Naive thymus-derived CD4-positive, alpha-beta T cell (primary cell): ENCODE data around the gene ACSS1. TPM values are rescaled to one million over a fixed set of nuclear protein-coding genes. Genes with fewer than 3 reads are reported as not detected.

Source experiments
- ATAC-seq: fragments of 150-1000 bp; cut with Tn5 transposase; 2 replicates; pipeline ENCODE4 v1.10.0; 2021; ENCODE audit warnings: mild to moderate bottlenecking, moderate library complexity
- CTCF ChIA-PET: fragments of 350-600 bp; sonication (Branson Sonifier 250); formaldehyde crosslinking; loops from one replicate; lab custom pipeline; 2021; ENCODE audit warnings: antibody characterized with exemption; lab: Charles Lee
- POLR2A ChIA-PET: fragments of 350-600 bp; sonication (Branson Sonifier 250); formaldehyde crosslinking; loops from one replicate; lab custom pipeline; 2021; ENCODE audit warnings: antibody characterized with exemption, inconsistent platforms; lab: Charles Lee
- DNase-seq, 9 donors: peaks; one replicate each; pipeline versions ENCODE4 v3.0.0 to v3.0.0-alpha.2; 2020 to 2022; ENCODE audit warnings: mixed read lengths in 1 of 9
- H3K27ac ChIP-seq: one replicate; pipeline ENCODE4 v1.7.0; 2013; ENCODE audit warnings: mild to moderate bottlenecking, low read depth, low read length, moderate library complexity
- H3K27me3 ChIP-seq, 2 donors: one replicate each; pipeline ENCODE4 v1.7.0; 2013; ENCODE audit warnings: low read length in 2 of 2, mild to moderate bottlenecking in 2 of 2, moderate library complexity in 2 of 2; ENCODE audit not compliant: control insufficient read depth in 2 of 2, insufficient read depth in 2 of 2
- H3K36me3 ChIP-seq, 3 experiments: 1 replicate in 2 of 3; 2 replicates in 1 of 3; pipeline ENCODE4 v1.7.0; 2013; ENCODE audit warnings: low read length in 3 of 3, mild to moderate bottlenecking in 3 of 3, moderate library complexity in 1 of 3; ENCODE audit not compliant: insufficient read depth in 3 of 3, control insufficient read depth in 2 of 3
- H3K4me1 ChIP-seq, 2 donors: one replicate each; pipeline ENCODE4 v1.7.0; 2013; ENCODE audit warnings: low read length in 2 of 2, mild to moderate bottlenecking in 2 of 2, moderate library complexity in 1 of 2; ENCODE audit not compliant: control insufficient read depth in 2 of 2, insufficient read depth in 2 of 2
- H3K4me3 ChIP-seq: 2 replicates; pipeline ENCODE4 v1.7.0; 2013; ENCODE audit warnings: mild to moderate bottlenecking, low read length
- H3K9me3 ChIP-seq, 3 experiments: 1 replicate in 2 of 3; 2 replicates in 1 of 3; pipeline ENCODE4 v1.7.0; 2013; ENCODE audit warnings: low read length in 3 of 3; ENCODE audit not compliant: control insufficient read depth in 2 of 3
- H3K27ac Mint-ChIP-seq, 9 donors: one replicate each; pipeline ENCODE4 v1.8.0; 2020 to 2022; ENCODE audit warnings: mixed read lengths in 9 of 9, mild to moderate bottlenecking in 8 of 9, moderate library complexity in 5 of 9, inconsistent platforms in 2 of 9
- H3K27me3 Mint-ChIP-seq, 5 donors: one replicate each; pipeline ENCODE4 v1.8.0; 2021 to 2022; ENCODE audit warnings: mixed read lengths in 5 of 5, mild to moderate bottlenecking in 1 of 5
- H3K36me3 Mint-ChIP-seq, 5 donors: one replicate each; pipeline ENCODE4 v1.8.0; 2020 to 2022; ENCODE audit warnings: mixed read lengths in 5 of 5, mild to moderate bottlenecking in 3 of 5, inconsistent platforms in 1 of 5
- H3K4me1 Mint-ChIP-seq, 7 donors: one replicate each; pipeline ENCODE4 v1.8.0; 2020 to 2022; ENCODE audit warnings: mixed read lengths in 7 of 7, mild to moderate bottlenecking in 3 of 7, inconsistent platforms in 1 of 7
- H3K4me3 Mint-ChIP-seq, 10 donors: one replicate each; pipeline ENCODE4 v1.8.0; 2020 to 2022; ENCODE audit warnings: mild to moderate bottlenecking in 10 of 10, mixed read lengths in 10 of 10, moderate library complexity in 6 of 10, inconsistent platforms in 2 of 10
- H3K9me3 Mint-ChIP-seq, 11 donors: one replicate each; pipeline ENCODE4 v1.8.0; 2020 to 2022; ENCODE audit warnings: mixed read lengths in 11 of 11, mild to moderate bottlenecking in 4 of 11, inconsistent platforms in 1 of 11, moderate library complexity in 1 of 11
- intact Hi-C, 2 donors: fragments of 100-400 bp; cut with micrococcal nuclease; formaldehyde crosslinking; loops; one replicate each; pipeline ENCODE4 v1.15.1; 2023
- polyA plus RNA-seq, 2 donors: library from polyadenylated mRNA; unstranded; fragments of 300-500 nt; fragmentation: Illumina TruSeq; gene quantifications; one replicate each; pipeline ENCODE4 v1.2.3, GENCODE V29; 2021
- total RNA-seq, 6 experiments: library from RNA in 5 of 6; stranded (reverse) in 5 of 6; gene quantifications; 1 replicate in 5 of 6; 2 replicates in 1 of 6; pipeline ENCODE4 v1.2.3 and lab custom pipeline; 2021 to 2026

Gene ACSS1
- total and polyA plus RNA-seq, 7 experiments from 2014 or later = 33.1 to 51.7 (median 39.7) TPM

DNA sequence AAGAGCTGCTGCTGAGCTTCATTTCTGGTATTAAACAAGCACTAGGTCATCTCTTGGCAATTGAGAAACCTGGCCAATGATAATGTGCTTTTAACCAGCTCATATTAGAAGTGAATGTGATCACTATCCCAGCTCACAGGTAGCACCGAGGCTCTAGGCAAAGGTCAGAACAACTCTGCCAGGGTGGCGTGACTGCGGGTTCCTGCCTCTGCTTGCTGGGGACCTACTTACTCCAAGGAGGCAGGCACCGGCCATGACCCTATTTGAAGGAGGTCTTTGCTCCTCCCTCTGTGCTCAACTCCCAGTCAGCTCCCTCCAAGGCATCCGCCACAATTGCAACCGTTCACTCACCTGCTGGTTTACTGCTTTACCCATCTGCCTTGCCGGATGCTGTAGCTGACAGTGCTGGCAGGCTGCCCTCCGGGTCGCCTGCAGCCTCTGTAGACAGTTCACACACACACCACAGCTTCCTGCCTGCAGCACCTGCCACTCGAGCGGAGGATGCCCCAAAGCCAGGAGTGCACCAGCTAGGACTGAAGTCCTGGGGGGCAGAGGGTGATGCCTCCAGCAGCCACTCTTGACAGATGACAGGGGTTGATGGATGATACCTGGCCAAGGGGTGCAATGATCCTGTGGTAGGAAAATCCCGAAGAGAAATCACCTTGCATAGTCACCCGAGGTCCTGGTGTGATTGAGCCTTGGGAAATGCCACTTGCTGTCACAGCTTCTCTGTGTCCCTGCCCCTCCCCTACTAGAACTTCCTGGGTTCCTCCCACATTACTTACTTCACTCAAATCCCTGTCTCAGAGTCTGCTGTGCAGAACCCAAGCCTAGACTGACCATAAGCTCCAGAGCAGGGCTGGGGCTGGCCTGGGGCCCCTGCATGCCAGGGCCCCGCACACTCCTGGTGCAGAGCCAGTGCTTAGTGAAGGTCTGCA, 32.8 kb upstream of the ACSS1 start:
- ATAC-seq (peak; percentile 98), DNase-seq (peak in 8 of 9 donors; percentile 55 to 87 (median 82))
- Histone ChIP-seq H3K9me3 (no peaks in the 10 kb centered on the region), H3K4me1 (peaks cover 21 to 27% of the 10 kb centered on the region in 2 donors), H3K4me3 (peak overlapping the region; percentile 36), H3K27ac (peak overlapping the region; percentile 41), H3K36me3 (no peaks in the 10 kb centered on the region), H3K27me3 (no peaks in the 10 kb centered on the region)
- Mint-ChIP-seq H3K27me3 (peaks cover 6 to 19% (median 7%) of the 10 kb centered on the region in 5 donors), H3K9me3 (no peaks in the 10 kb centered on the region), H3K4me1 (peaks cover 12 to 56% (median 42%) of the 10 kb centered on the region in 7 donors), H3K27ac (peak overlapping the region; percentile 37 to 90 (median 75)), H3K4me3 (peak overlapping the region; percentile 40 to 79 (median 66)), H3K36me3 (no peaks in the 10 kb centered on the region)
- CTCF ChIA-PET = interaction anchor here (1.8 to 1.9 kb wide), 3 partner anchors 32 to 97 kb away, joined by 4 to 10 read pairs (median 8); no protein-coding TSS in a partner anchor
- intact Hi-C loops = loop anchor here in 1 of 2 donors (1.0 to 2.0 kb wide), 6 partner anchors 9 to 105 kb away; partner anchors contain the start of genes ACSS1, APMAP and ENTPD6
- POLR2A ChIA-PET = interaction anchor here (0.6 to 2.6 kb wide), 9 partner anchors 10 to 170 kb away, joined by 3 to 17 read pairs (median 5); partner anchors contain the start of genes ACSS1, APMAP and ENTPD6

DNA sequence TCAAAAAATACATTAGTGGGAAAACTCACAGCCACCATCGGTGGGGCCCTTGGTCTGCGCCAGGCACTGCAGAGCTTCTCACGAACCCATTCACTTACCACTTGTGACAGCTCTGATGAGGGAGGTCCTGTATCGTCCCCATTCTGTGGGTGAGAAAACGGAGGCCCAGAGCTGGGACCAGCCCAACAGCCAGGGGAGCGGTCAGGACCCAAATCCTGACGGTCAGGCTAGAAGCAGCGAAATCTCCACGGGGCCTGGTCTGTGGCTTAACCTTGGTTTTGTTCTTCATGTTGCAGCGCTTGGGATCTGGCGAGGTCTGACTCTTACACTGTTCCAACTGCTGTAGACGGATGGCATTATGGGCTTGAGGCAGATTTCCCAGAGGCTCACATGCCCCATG, 31.7 kb upstream of the ACSS1 start:
- peaks cover 11 to 27% (median 13%) of the 10 kb centered on the region in 5 donors for H3K27me3 Mint-ChIP-seq
- H3K4me1 ChIP-seq = peaks cover 23 to 29% of the 10 kb centered on the region in 2 donors
- H3K4me3 Mint-ChIP-seq = peak overlapping the region in 1 of 10 donors; percentile 77
- ChIA-PET POLR2A (interaction anchor here (1.5 to 2.6 kb wide), 3 partner anchors 9 to 96 kb away, joined by 5 to 16 read pairs (median 5); partner anchors contain the start of gene APMAP), CTCF (interaction anchor here (1.9 kb wide), 1 partner anchor 31 kb away, joined by 8 read pairs; no protein-coding TSS in a partner anchor)
- H3K36me3 ChIP-seq = no peaks in the 10 kb centered on the region
- H3K27ac Mint-ChIP-seq = peak overlapping the region in 8 of 9 donors; percentile 37 to 90 (median 59)
- ATAC-seq (no peak), DNase-seq (no peak)
- no peak overlapping the region for H3K27ac ChIP-seq
- peaks cover 0 to 1% of the 10 kb centered on the region in 2 donors for H3K27me3 ChIP-seq
- no peak overlapping the region for H3K4me3 ChIP-seq
- H3K9me3 ChIP-seq = no peaks in the 10 kb centered on the region
- H3K36me3 Mint-ChIP-seq = no peaks in the 10 kb centered on the region
- no peaks in the 10 kb centered on the region for H3K9me3 Mint-ChIP-seq
- H3K4me1 Mint-ChIP-seq = peaks cover 13 to 60% (median 48%) of the 10 kb centered on the region in 7 donors
- intact Hi-C loops = loop anchor here in 1 of 2 donors (1.0 to 2.0 kb wide), 6 partner anchors 8 to 106 kb away; partner anchors contain the start of genes ACSS1, APMAP and ENTPD6

DNA sequence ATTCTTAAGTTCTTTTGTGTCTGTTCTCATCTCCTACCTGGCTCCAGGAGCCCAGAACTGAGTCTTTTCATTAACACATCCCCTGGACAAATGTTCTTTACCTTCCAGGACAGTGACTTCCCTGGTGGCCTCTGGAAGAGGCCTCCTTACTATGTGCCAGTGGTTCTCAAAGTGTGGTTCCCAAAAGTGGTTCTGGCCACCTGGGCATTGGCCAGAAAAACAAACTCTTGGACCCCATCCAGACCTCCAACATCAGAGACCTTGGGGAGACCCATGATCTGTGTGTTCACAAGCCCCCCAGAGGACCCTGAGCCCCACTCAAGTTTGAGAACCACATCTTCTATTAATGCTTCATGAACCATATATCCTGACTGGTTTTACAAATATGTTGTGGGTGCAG, 31.2 kb upstream of the ACSS1 start:
- Mint-ChIP-seq H3K4me3 (no peak overlapping the region), H3K27me3 (peaks cover 13 to 31% (median 19%) of the 10 kb centered on the region in 5 donors), H3K9me3 (no peaks in the 10 kb centered on the region), H3K27ac (peak overlapping the region in 5 of 9 donors; percentile 5 to 74 (median 57)), H3K36me3 (no peaks in the 10 kb centered on the region), H3K4me1 (peaks cover 18 to 64% (median 50%) of the 10 kb centered on the region in 7 donors)
- peaks cover 24 to 34% of the 10 kb centered on the region in 2 donors for H3K4me1 ChIP-seq
- no peak overlapping the region for H3K4me3 ChIP-seq
- DNase-seq (no peak), ATAC-seq (no peak)
- no peaks in the 10 kb centered on the region for H3K9me3 ChIP-seq
- H3K27ac ChIP-seq = no peak overlapping the region
- ChIA-PET POLR2A (interaction anchor here (2.6 kb wide), 1 partner anchor 96 kb away, joined by 16 read pairs; the partner anchor contains the start of gene APMAP), CTCF (interaction anchor here (1.9 kb wide), 1 partner anchor 30 kb away, joined by 8 read pairs; no protein-coding TSS in a partner anchor)
- H3K36me3 ChIP-seq = no peaks in the 10 kb centered on the region
- intact Hi-C loops = no loop called here
- H3K27me3 ChIP-seq = peaks cover 2 to 7% of the 10 kb centered on the region in 2 donors

DNA sequence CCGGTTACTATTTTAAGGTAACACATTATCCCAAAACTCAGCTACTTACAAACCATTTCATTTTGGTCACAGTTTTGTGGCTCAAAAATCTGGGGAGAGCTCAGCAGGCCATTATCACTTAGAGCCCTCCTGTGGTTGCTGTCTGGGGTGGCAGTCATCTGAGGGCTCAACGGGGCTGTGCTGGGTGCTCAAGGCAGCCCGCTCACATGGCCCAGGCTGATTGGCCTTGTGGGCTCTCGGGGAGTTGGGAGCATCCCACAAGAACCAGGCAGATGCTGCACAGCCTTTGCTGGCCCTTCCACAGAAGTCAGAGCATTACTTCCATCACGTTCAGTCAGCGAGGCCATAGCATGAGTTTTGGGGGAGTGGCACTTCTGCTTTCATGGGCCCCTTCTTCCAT, 30.3 kb upstream of the ACSS1 start:
- Histone ChIP-seq H3K9me3 (no peaks in the 10 kb centered on the region), H3K27ac (no peak overlapping the region), H3K36me3 (no peaks in the 10 kb centered on the region), H3K27me3 (peaks cover 10 to 15% of the 10 kb centered on the region in 2 donors), H3K4me1 (peaks cover 32 to 41% of the 10 kb centered on the region in 2 donors), H3K4me3 (no peak overlapping the region)
- Mint-ChIP-seq H3K36me3 (no peaks in the 10 kb centered on the region), H3K27me3 (peaks cover 21 to 40% (median 27%) of the 10 kb centered on the region in 5 donors), H3K4me3 (no peak overlapping the region), H3K4me1 (peaks cover 21 to 73% (median 55%) of the 10 kb centered on the region in 7 donors), H3K9me3 (no peaks in the 10 kb centered on the region), H3K27ac (no peak overlapping the region)
- DNase-seq (no peak), ATAC-seq (no peak)
- POLR2A ChIA-PET = interaction anchor here (0.5 kb wide), 1 partner anchor 107 kb away, joined by 4 read pairs; the partner anchor contains the start of gene ENTPD6
- intact Hi-C loops = no loop called here
- CTCF ChIA-PET = no interaction called here

DNA sequence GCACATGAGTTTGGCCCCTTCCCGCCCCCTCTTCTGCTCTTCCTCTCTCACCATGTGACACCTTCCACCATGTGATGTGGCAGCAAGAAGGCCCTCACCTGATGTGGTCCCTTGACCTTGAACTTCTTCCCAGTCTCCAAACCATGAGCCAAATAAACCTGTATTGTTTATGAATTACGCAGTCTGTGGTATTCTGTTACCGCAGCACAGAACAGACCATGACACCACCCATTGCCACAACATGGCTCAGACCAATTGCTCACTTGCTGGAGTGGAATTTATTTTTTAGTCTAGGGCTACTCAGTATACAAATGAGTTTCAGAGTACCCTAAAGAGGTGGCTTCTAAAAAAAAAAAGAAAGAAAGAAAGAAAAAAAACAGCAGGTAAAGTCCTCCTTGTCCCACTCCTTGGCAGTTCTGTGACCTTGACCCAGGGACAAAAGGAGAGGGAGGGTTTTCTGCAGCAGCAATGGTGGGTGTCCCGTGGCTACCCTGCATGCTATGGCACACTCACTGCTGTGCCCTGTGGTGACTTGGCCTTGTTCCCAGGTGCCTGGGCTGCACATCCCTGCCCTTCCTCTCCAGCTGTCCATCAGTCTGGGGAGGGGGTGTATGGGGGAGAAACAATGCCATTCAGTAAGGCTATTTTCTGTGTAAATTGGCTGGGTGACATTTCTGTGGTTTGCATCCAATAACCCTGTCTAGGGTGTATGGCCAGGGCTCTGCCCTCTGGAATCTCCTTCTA, 29.4 kb upstream of the ACSS1 start:
- no peaks in the 10 kb centered on the region for H3K36me3 ChIP-seq
- intact Hi-C loops = no loop called here
- no peak for DNase-seq
- Mint-ChIP-seq H3K36me3 (no peaks in the 10 kb centered on the region), H3K9me3 (peaks cover 0 to 2% (median 0%) of the 10 kb centered on the region in 11 donors), H3K27ac (no peak overlapping the region), H3K27me3 (peaks cover 28 to 48% (median 33%) of the 10 kb centered on the region in 5 donors), H3K4me1 (peaks cover 25 to 75% (median 57%) of the 10 kb centered on the region in 7 donors), H3K4me3 (no peak overlapping the region)
- H3K27ac ChIP-seq = no peak overlapping the region
- peaks cover 10 to 15% of the 10 kb centered on the region in 2 donors for H3K27me3 ChIP-seq
- no peaks in the 10 kb centered on the region for H3K9me3 ChIP-seq
- POLR2A ChIA-PET = interaction anchor here (0.5 kb wide), 1 partner anchor 108 kb away, joined by 4 read pairs; the partner anchor contains the start of gene ENTPD6
- H3K4me3 ChIP-seq = no peak overlapping the region
- CTCF ChIA-PET = no interaction called here
- ATAC-seq = no peak
- peaks cover 35 to 47% of the 10 kb centered on the region in 2 donors for H3K4me1 ChIP-seq
